Cardiac fibroblast (primary cell): ENCODE measurements around the gene SUCNR1.
A peak's percentile ranks its signal among the peaks of the same experiment; 100 is the strongest.

Experiments used
- DNase-seq, 2 donors: peaks; one replicate each; pipeline versions ENCODE4 v3.0.0 to v3.0.0-alpha.2; 2010; ENCODE audit warnings: low read depth in 2 of 2
- H3K4me3 ChIP-seq, 2 donors: replicated peaks in 1 of 2; 1 replicate in 1 of 2; 2 replicates in 1 of 2; pipeline ENCODE4 v1.5.1; 2011; ENCODE audit warnings: low read depth in 2 of 2, low read length in 2 of 2, mild to moderate bottlenecking in 2 of 2, moderate library complexity in 1 of 2
- CTCF ChIP-seq: IDR thresholded peaks from one replicate; pipeline ENCODE4 v1.5.1; 2011; ENCODE audit warnings: low read depth, mild to moderate bottlenecking, low read length, inconsistent platforms

Gene SUCNR1

GRCh38 chr3:151859233-151859673, 14.2 kb upstream of the SUCNR1 start:
- DNase-seq = no peak
- H3K4me3 ChIP-seq = no peak overlapping the region
- TF ChIP-seq CTCF = no peak

- no peak overlapping the region for H3K4me3 ChIP-seq
- TF ChIP-seq CTCF = no peak
- no peak for DNase-seq
Observed at GRCh38 chr3:151859905-151860304, 13.5 kb upstream of the SUCNR1 start.

DNA sequence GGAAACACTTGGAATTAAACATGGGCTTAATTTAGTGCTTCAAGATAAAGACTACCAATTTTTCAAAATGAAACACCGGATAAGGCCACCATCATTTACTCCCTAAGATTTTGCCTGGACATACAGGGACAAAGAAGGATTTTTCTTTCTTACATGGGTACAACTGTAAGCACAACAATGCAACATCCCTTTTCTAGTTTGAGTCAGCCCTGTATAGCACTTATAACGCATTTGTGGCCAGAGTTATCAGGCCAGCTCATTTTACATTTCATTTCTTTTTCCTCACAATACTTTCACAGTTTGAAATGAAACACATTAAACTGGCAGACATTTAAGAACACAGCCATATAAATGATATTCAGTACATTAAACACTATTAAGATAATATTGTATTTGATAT, 9.8 kb upstream of the SUCNR1 start:
- no peak overlapping the region for H3K4me3 ChIP-seq
- peak; percentile 55 to 67 for DNase-seq
- TF ChIP-seq CTCF = no peak

- DNase-seq = peak; percentile 90
- no peak for TF ChIP-seq CTCF
- H3K4me3 ChIP-seq = no peak overlapping the region
Observed at GRCh38 chr3:151864423-151865101, 8.9 kb upstream of the SUCNR1 start.

DNA sequence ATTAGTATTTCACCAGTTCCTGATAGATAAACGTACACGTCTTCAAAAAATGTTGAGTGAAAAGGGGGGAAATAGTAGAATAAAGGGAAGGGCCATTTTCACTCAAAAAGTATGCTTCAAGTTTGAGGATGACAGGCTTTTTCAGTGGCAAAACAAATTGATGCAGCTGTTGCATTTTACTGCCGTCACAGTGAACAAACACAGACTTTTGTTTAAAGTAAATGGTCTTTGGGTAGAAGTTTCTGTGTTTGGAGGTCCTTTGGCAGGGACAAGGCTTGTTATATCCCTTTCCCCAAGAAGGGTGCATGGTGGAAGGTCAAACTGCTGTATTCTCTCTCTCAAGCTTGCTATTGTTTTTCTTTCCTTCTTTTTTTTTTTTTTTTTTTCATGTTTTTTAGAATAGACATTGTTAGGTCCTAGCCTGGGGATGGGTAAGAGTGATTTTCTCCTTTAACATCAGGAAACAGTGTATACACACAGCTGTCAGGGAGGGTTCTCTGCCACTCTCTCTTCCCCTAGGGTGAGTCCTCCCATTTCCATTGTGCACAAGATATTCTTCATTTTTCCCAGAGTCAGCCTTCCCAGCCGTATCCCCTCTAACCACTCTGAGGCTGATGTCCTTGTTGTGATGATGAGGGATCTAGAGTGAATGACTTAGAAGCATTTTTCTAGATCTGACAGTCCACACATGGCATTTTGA, 6.6 kb upstream of the SUCNR1 start:
- DNase-seq = no peak
- H3K4me3 ChIP-seq = no peak overlapping the region
- TF ChIP-seq CTCF = no peak

DNA sequence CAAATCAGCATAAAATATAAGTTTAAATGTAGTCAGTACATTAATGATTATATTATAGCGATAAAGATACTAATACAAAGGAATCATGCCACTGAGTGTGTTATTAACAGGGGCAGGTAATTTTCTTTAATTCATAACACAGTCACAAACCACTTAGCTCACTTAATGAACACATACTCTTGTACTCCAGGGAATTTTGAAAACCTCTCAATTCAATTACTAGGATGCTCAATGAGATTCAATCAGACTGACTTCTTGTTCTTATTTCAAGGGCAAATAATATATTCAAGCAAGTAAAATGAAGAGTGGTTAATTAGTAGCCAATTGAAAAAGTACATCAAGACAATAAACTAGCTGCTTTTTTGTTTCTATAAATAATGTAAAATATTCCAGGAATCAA, 5.8 kb upstream of the SUCNR1 start:
- no peak overlapping the region for H3K4me3 ChIP-seq
- no peak for TF ChIP-seq CTCF
- no peak for DNase-seq
